ENCODE measurements around the gene ANKRD11.

The ANKRD11 gene

GRCh38 chr16:89407282-89407924 lies 83.0 kb downstream of the ANKRD11 start:
- no peaks in the 10 kb centered on the region for H3K9me3 Mint-ChIP-seq
- ATAC-seq = no peak

GRCh38 chr16:89406277-89406888 lies 84.0 kb downstream of the ANKRD11 start:
- H3K9me3 Mint-ChIP-seq = no peaks in the 10 kb centered on the region
- H3K4me3 Mint-ChIP-seq = peak overlapping the region; percentile 56
- H3K36me3 Mint-ChIP-seq = peaks cover 33% of the 10 kb centered on the region
- peaks cover 93% of the 10 kb centered on the region for H3K4me1 Mint-ChIP-seq
- peak overlapping the region; percentile 80 for H3K27ac Mint-ChIP-seq
- DNase-seq (ENCODE audit: low spot score in 2 of 2) (no peak), ATAC-seq (no peak)

More at GRCh38 chr16:89407282-89407924, 83.0 kb downstream of the ANKRD11 start:
- H3K36me3 Mint-ChIP-seq = peaks cover 31% of the 10 kb centered on the region
- H3K4me1 Mint-ChIP-seq = peaks cover 89% of the 10 kb centered on the region
- peak overlapping the region; percentile 56 for H3K4me3 Mint-ChIP-seq
- DNase-seq (ENCODE audit: low spot score in 2 of 2) = no peak
- peak overlapping the region; percentile 80 for H3K27ac Mint-ChIP-seq

GRCh38 chr16:89404561-89404960 lies 85.8 kb downstream of the ANKRD11 start:
- H3K9me3 Mint-ChIP-seq = no peaks in the 10 kb centered on the region
- H3K36me3 Mint-ChIP-seq = peaks cover 39% of the 10 kb centered on the region
- ATAC-seq (no peak), DNase-seq (ENCODE audit: low spot score in 2 of 2) (no peak)
- peak overlapping the region; percentile 92 for H3K27ac Mint-ChIP-seq
- H3K4me1 Mint-ChIP-seq = peaks cover 76% of the 10 kb centered on the region
- H3K4me3 Mint-ChIP-seq = no peak overlapping the region

GRCh38 chr16:89402962-89403361 lies 87.4 kb downstream of the ANKRD11 start:
- peak overlapping the region; percentile 92 for H3K27ac Mint-ChIP-seq
- peaks cover 46% of the 10 kb centered on the region for H3K36me3 Mint-ChIP-seq
- peaks cover 72% of the 10 kb centered on the region for H3K4me1 Mint-ChIP-seq
- DNase-seq (ENCODE audit: low spot score in 2 of 2) (no peak), ATAC-seq (peak; percentile 52)
- H3K4me3 Mint-ChIP-seq = peak overlapping the region; percentile 34
- H3K9me3 Mint-ChIP-seq = no peaks in the 10 kb centered on the region

GRCh38 chr16:89401641-89402445 lies 88.5 kb downstream of the ANKRD11 start:
- no peak for DNase-seq (ENCODE audit: low spot score in 2 of 2)
- H3K36me3 Mint-ChIP-seq = peaks cover 47% of the 10 kb centered on the region
- H3K27ac Mint-ChIP-seq = peak overlapping the region; percentile 78
- H3K9me3 Mint-ChIP-seq = no peaks in the 10 kb centered on the region
- peaks cover 68% of the 10 kb centered on the region for H3K4me1 Mint-ChIP-seq
- H3K4me3 Mint-ChIP-seq = peak overlapping the region; percentile 7
- ATAC-seq = no peak

GRCh38 chr16:89401205-89401604 lies 89.2 kb downstream of the ANKRD11 start:
- H3K27ac Mint-ChIP-seq = peak overlapping the region; percentile 68
- H3K36me3 Mint-ChIP-seq = peaks cover 53% of the 10 kb centered on the region
- H3K4me1 Mint-ChIP-seq = peaks cover 62% of the 10 kb centered on the region
- no peaks in the 10 kb centered on the region for H3K9me3 Mint-ChIP-seq
- DNase-seq (ENCODE audit: low spot score in 2 of 2) (no peak), ATAC-seq (no peak)
- H3K4me3 Mint-ChIP-seq = no peak overlapping the region

GRCh38 chr16:89400740-89401139 lies 89.6 kb downstream of the ANKRD11 start:
- DNase-seq (ENCODE audit: low spot score in 2 of 2) = no peak
- Mint-ChIP-seq H3K27ac (peak overlapping the region; percentile 68), H3K9me3 (no peaks in the 10 kb centered on the region), H3K36me3 (peaks cover 53% of the 10 kb centered on the region), H3K4me1 (peaks cover 60% of the 10 kb centered on the region), H3K4me3 (no peak overlapping the region)
- no peak for ATAC-seq

GRCh38 chr16:89398924-89399323 lies 91.4 kb downstream of the ANKRD11 start:
- peaks cover 64% of the 10 kb centered on the region for H3K36me3 Mint-ChIP-seq
- H3K9me3 Mint-ChIP-seq = no peaks in the 10 kb centered on the region
- peak overlapping the region; percentile 89 for H3K27ac Mint-ChIP-seq
- no peak for ATAC-seq
- peaks cover 63% of the 10 kb centered on the region for H3K4me1 Mint-ChIP-seq
- no peak overlapping the region for H3K4me3 Mint-ChIP-seq
- DNase-seq (ENCODE audit: low spot score in 2 of 2) = no peak

GRCh38 chr16:89397331-89397861 lies 93.0 kb downstream of the ANKRD11 start:
- Mint-ChIP-seq H3K27ac (peak overlapping the region; percentile 32), H3K36me3 (peaks cover 70% of the 10 kb centered on the region), H3K4me3 (no peak overlapping the region), H3K4me1 (peaks cover 63% of the 10 kb centered on the region), H3K9me3 (no peaks in the 10 kb centered on the region)
- ATAC-seq (no peak), DNase-seq (ENCODE audit: low spot score in 2 of 2) (no peak)

GRCh38 chr16:89396156-89396555 lies 94.2 kb downstream of the ANKRD11 start:
- no peak for DNase-seq (ENCODE audit: low spot score in 2 of 2)
- Mint-ChIP-seq H3K4me1 (peaks cover 55% of the 10 kb centered on the region), H3K36me3 (peaks cover 76% of the 10 kb centered on the region), H3K27ac (no peak overlapping the region), H3K4me3 (no peak overlapping the region), H3K9me3 (no peaks in the 10 kb centered on the region)
- ATAC-seq = no peak

GRCh38 chr16:89395150-89396142 lies 94.9 kb downstream of the ANKRD11 start:
- Mint-ChIP-seq H3K4me1 (peaks cover 55% of the 10 kb centered on the region), H3K4me3 (no peak overlapping the region), H3K27ac (no peak overlapping the region), H3K9me3 (no peaks in the 10 kb centered on the region), H3K36me3 (peaks cover 76% of the 10 kb centered on the region)
- no peak for DNase-seq (ENCODE audit: low spot score in 2 of 2)
- ATAC-seq = no peak

- H3K36me3 Mint-ChIP-seq = peaks cover 82% of the 10 kb centered on the region
- H3K27ac Mint-ChIP-seq = peak overlapping the region; percentile 40
- H3K4me1 Mint-ChIP-seq = peaks cover 57% of the 10 kb centered on the region
- ATAC-seq (no peak), DNase-seq (ENCODE audit: low spot score in 2 of 2) (no peak)
- peaks cover 3% of the 10 kb centered on the region for H3K9me3 Mint-ChIP-seq
- no peak overlapping the region for H3K4me3 Mint-ChIP-seq
Observed at GRCh38 chr16:89393738-89394406, 96.5 kb downstream of the ANKRD11 start.

GRCh38 chr16:89392881-89393737 lies 97.3 kb downstream of the ANKRD11 start:
- DNase-seq (ENCODE audit: low spot score in 2 of 2) = no peak
- Mint-ChIP-seq H3K4me3 (no peak overlapping the region), H3K27ac (peak overlapping the region; percentile 40), H3K36me3 (peaks cover 84% of the 10 kb centered on the region), H3K9me3 (peaks cover 3% of the 10 kb centered on the region), H3K4me1 (peaks cover 60% of the 10 kb centered on the region)
- ATAC-seq = no peak

Data from stimulated activated effector memory CD8-positive, alpha-beta T cell treated with anti-CD3 and anti-CD28 coated beads, Interleukin-12 subunit alpha, Interleukin-12 subunit beta, amount 100 ng/mL, for 72 hours (primary cell).